ENCODE data around the gene ITSN2. TPM values are rescaled to one million over a fixed set of nuclear protein-coding genes. Genes with fewer than 3 reads are reported as not detected.
"Not testable (repeated sequence)": the region's sequence is repeated elsewhere in the genome, so short reads cannot be mapped to it uniquely, and the experiment has no call there.

Gene ITSN2
- total and polyA plus RNA-seq, 5 experiments from 2014 or later, result 45.9 to 156 (median 57.8) TPM

DNA sequence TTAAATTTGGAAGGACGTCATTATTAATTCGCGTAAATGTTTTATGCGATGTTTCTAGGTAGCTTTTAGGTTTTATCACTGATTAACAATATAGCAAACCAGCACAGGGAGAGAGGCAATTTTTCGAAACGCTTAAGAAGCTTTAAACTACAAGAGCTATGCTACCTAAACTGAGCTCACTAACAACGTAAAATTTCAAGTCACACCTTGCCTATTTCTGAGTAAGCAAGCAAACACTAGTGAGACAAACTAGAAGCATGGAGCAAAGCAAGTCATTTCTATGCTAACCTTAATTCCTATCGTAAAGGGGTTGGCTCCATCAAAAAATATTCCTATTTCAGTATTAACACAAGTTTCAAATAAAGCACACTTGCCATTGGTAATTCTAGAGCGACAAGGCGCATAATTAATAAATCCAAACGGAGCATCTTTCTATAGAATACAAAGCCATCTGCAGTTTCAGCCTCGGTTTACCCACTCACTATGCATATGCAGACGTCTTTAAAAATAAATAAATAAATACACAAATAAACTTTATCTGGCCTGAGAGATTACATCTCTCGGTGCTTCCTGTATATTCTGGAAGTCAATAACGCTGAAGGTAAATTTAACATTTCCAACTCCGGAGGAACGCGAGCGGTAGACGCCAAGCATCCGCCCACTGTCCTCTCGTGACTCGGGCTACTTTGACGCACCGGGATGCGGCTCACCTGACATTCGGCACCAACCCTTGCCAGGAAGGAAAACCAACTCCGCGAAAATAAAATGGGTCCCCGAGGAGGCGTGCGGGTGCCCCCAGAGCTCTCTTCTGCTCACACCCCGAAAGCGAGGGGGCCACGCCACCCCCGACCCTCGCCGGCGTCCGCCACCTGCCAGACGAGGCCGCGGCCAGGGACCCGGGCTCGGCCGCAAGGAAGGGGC lies 947 bp downstream of the ITSN2 start:
- ATAC-seq (peak; percentile 10 to 52), DNase-seq (peak; percentile 38 to 79 (median 66))
- no peaks in the 10 kb centered on the region for H3K9me3 Mint-ChIP-seq
- POLR2A ChIA-PET, result interaction anchor here (0.7 to 1.8 kb wide), 8 partner anchors 8 to 935 kb away, joined by 3 to 7 read pairs (median 3); no protein-coding TSS in a partner anchor
- peak overlapping the region; percentile 88 to 98 (median 97) for H3K27ac Mint-ChIP-seq
- peaks cover 23 to 50% (median 42%) of the 10 kb centered on the region in 4 donors for H3K4me1 Mint-ChIP-seq
- no peaks in the 10 kb centered on the region for H3K27me3 Mint-ChIP-seq
- peaks cover 0 to 6% (median 6%) of the 10 kb centered on the region in 3 donors for H3K36me3 Mint-ChIP-seq
- H3K4me3 Mint-ChIP-seq, result peak overlapping the region; percentile 83 to 96 (median 92)

DNA sequence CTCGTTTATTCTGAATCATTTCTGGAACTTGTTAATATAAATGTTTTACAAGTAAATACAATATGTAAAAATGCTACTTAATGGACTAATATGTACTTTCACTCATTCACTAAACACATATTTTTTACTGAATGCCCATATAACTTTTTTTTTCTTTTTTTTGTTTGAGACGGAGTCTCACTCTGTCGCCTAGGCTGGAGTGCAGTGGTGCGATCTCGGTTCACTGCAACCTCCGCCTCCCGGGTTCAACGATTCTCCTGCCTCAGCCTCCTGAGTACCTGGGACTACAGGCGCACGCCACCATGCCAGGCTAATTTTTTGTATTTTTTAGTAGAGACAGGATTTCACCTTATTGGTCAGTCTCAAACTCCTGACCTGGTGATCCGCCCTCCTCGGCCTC lies 2.6 kb downstream of the ITSN2 start:
- Mint-ChIP-seq H3K4me1 (peaks cover 24 to 67% (median 55%) of the 10 kb centered on the region in 4 donors), H3K27ac (peak overlapping the region in 6 of 10 donors; percentile 13 to 88 (median 78)), H3K4me3 (peak overlapping the region; percentile 46 to 96 (median 90))
- H3K27me3 Mint-ChIP-seq, POLR2A ChIA-PET, DNase-seq, H3K36me3 Mint-ChIP-seq, H3K9me3 Mint-ChIP-seq, ATAC-seq: not testable (repeated sequence)

- H3K9me3 Mint-ChIP-seq, H3K27me3 Mint-ChIP-seq, H3K36me3 Mint-ChIP-seq, ATAC-seq, DNase-seq, POLR2A ChIA-PET: not testable (repeated sequence)
- H3K27ac Mint-ChIP-seq, result peak overlapping the region in 6 of 10 donors; percentile 1 to 65 (median 28)
- H3K4me1 Mint-ChIP-seq, result peaks cover 26 to 72% (median 59%) of the 10 kb centered on the region in 4 donors
- peak overlapping the region in 8 of 10 donors; percentile 14 to 77 (median 63) for H3K4me3 Mint-ChIP-seq
Measured at GRCh38 chr2:24357115-24357514, 3.2 kb downstream of the ITSN2 start.

DNA sequence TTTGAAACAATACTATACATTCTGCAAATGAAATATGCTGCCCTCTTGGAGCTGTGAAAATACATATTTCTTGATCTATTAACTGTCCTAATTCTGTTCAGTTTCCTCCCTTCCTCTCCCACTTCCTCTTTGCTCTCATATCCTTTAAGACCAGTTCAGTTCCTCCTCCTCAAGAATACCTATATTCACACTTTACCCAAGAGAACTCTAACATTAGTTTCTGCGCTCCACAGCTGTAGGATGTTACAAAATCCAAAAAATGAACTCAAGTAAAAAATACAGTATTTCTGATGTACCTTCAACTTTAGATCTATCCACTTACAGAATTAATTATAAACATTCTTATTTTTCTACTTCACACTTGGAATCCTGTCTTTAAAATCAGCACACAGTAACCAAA lies 5.4 kb downstream of the ITSN2 start:
- H3K4me1 Mint-ChIP-seq, result peaks cover 30 to 83% (median 72%) of the 10 kb centered on the region in 4 donors
- H3K27ac Mint-ChIP-seq, result peak overlapping the region in 6 of 10 donors; percentile 2 to 81 (median 22)
- H3K36me3 Mint-ChIP-seq, result peaks cover 0 to 6% (median 6%) of the 10 kb centered on the region in 3 donors
- H3K9me3 Mint-ChIP-seq, result no peaks in the 10 kb centered on the region
- ATAC-seq, result no peak
- no peak for DNase-seq
- H3K27me3 Mint-ChIP-seq, result no peaks in the 10 kb centered on the region
- POLR2A ChIA-PET, result no interaction called here
- H3K4me3 Mint-ChIP-seq, result peak overlapping the region; percentile 12 to 70 (median 48)

- H3K4me3 Mint-ChIP-seq, result peak overlapping the region in 6 of 10 donors; percentile 11 to 49 (median 34)
- H3K9me3 Mint-ChIP-seq, result no peaks in the 10 kb centered on the region
- peak overlapping the region in 2 of 10 donors; percentile 81 to 85 for H3K27ac Mint-ChIP-seq
- POLR2A ChIA-PET, result no interaction called here
- DNase-seq (no peak), ATAC-seq (no peak)
- H3K27me3 Mint-ChIP-seq, result no peaks in the 10 kb centered on the region
- H3K36me3 Mint-ChIP-seq, result peaks cover 0 to 6% (median 6%) of the 10 kb centered on the region in 3 donors
- peaks cover 33 to 89% (median 76%) of the 10 kb centered on the region in 4 donors for H3K4me1 Mint-ChIP-seq
Measured at GRCh38 chr2:24354395-24354794, 5.9 kb downstream of the ITSN2 start.

DNA sequence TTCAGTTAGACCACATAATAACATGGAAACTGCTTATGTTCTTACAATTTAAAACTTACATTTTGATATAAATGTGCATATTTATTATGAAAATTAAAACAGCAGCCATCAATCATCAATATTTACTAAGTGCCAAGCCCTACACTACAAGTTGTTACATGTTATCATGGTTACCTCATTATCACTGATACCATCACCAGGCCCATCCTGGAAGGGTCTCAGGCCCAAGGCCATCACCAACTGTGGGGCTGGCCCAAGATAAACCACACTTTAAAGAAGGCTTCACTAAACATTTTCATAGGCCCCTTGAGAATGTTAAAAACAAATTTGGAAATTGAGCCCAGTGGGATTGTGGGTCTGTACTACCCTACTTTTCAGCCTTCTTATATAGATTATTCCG lies 6.4 kb downstream of the ITSN2 start:
- Mint-ChIP-seq H3K27ac (peak overlapping the region in 2 of 10 donors; percentile 81 to 85), H3K27me3 (no peaks in the 10 kb centered on the region), H3K4me3 (peak overlapping the region in 7 of 10 donors; percentile 8 to 49 (median 25)), H3K36me3 (peaks cover 0 to 6% (median 6%) of the 10 kb centered on the region in 3 donors), H3K4me1 (peaks cover 34 to 90% (median 79%) of the 10 kb centered on the region in 4 donors), H3K9me3 (no peaks in the 10 kb centered on the region)
- DNase-seq (no peak), ATAC-seq (no peak)
- POLR2A ChIA-PET, result no interaction called here

DNA sequence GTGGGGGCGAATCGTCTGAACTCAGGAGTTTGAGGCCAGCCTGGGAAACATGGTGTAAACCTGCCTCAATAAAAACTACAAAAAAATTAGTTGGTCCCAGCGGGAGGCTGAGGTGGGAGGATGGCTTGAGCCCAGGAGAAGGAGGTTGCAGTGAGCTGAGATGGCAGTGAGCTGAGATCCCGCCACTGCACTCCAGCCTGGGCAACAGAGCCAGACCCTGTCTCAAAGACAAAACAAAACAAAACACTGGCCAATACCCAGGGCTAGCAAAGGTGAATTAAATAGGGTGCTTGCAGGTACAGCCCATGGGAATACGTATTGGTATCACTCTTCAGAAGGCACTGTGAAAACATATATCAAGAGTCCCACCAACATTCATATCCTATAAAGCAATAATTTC lies 7.0 kb downstream of the ITSN2 start:
- POLR2A ChIA-PET, result no interaction called here
- peak overlapping the region in 1 of 10 donors; percentile 81 for H3K27ac Mint-ChIP-seq
- H3K36me3 Mint-ChIP-seq, result peaks cover 0 to 6% (median 6%) of the 10 kb centered on the region in 3 donors
- peaks cover 32 to 90% (median 77%) of the 10 kb centered on the region in 4 donors for H3K4me1 Mint-ChIP-seq
- ATAC-seq (no peak), DNase-seq (no peak)
- peak overlapping the region in 5 of 10 donors; percentile 3 to 48 (median 43) for H3K4me3 Mint-ChIP-seq
- H3K9me3 Mint-ChIP-seq, result no peaks in the 10 kb centered on the region
- H3K27me3 Mint-ChIP-seq, result no peaks in the 10 kb centered on the region

GRCh38 chr2:24352664-24353063 lies 7.7 kb downstream of the ITSN2 start:
- ATAC-seq, result no peak

GRCh38 chr2:24351981-24352380 lies 8.4 kb downstream of the ITSN2 start:
- POLR2A ChIA-PET, result interaction anchor here (1.7 kb wide), 1 partner anchor 8 kb away, joined by 7 read pairs; the partner anchor contains the start of gene ITSN2
- H3K27ac Mint-ChIP-seq, result peak overlapping the region in 1 of 10 donors; percentile 68
- H3K4me1 Mint-ChIP-seq, result peaks cover 26 to 85% (median 70%) of the 10 kb centered on the region in 4 donors
- peak overlapping the region in 1 of 10 donors; percentile 32 for H3K4me3 Mint-ChIP-seq
- ATAC-seq (no peak), DNase-seq (no peak)
- no peaks in the 10 kb centered on the region for H3K9me3 Mint-ChIP-seq
- H3K36me3 Mint-ChIP-seq, result peaks cover 0 to 3% (median 2%) of the 10 kb centered on the region in 3 donors
- no peaks in the 10 kb centered on the region for H3K27me3 Mint-ChIP-seq

More at GRCh38 chr2:24352664-24353063, 7.7 kb downstream of the ITSN2 start:
- peak overlapping the region in 2 of 10 donors; percentile 23 to 81 for H3K27ac Mint-ChIP-seq
- peak overlapping the region in 6 of 10 donors; percentile 3 to 47 (median 31) for H3K4me3 Mint-ChIP-seq
- no peaks in the 10 kb centered on the region for H3K9me3 Mint-ChIP-seq
- peaks cover 28 to 87% (median 73%) of the 10 kb centered on the region in 4 donors for H3K4me1 Mint-ChIP-seq
- POLR2A ChIA-PET, result no interaction called here
- no peak for DNase-seq
- no peaks in the 10 kb centered on the region for H3K27me3 Mint-ChIP-seq
- peaks cover 0 to 6% (median 6%) of the 10 kb centered on the region in 3 donors for H3K36me3 Mint-ChIP-seq

DNA sequence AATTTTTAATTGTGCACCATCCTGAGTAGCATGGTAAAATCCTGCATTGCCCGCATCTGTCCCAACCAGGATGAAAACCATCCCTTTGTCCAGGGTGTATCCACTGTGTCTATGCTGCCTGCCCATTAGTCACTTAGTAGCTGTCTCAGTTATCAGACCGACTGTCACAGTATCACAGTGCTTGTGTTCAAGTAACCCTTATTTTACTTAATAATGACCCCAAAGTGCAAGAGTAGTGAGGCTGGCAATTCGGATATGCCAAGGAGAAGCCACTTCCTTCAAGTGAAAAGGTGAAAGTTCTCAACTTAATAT lies 8.8 kb downstream of the ITSN2 start:
- H3K27me3 Mint-ChIP-seq, result no peaks in the 10 kb centered on the region
- ATAC-seq, result no peak
- peak overlapping the region in 1 of 10 donors; percentile 68 for H3K27ac Mint-ChIP-seq
- H3K9me3 Mint-ChIP-seq, result no peaks in the 10 kb centered on the region
- POLR2A ChIA-PET, result interaction anchor here (1.7 kb wide), 1 partner anchor 9 kb away, joined by 7 read pairs; the partner anchor contains the start of gene ITSN2
- H3K36me3 Mint-ChIP-seq, result peaks cover 0 to under 1% (median 0%) of the 10 kb centered on the region in 3 donors
- H3K4me3 Mint-ChIP-seq, result peak overlapping the region in 9 of 10 donors; percentile 3 to 64 (median 31)
- no peak for DNase-seq
- peaks cover 25 to 84% (median 68%) of the 10 kb centered on the region in 4 donors for H3K4me1 Mint-ChIP-seq

GRCh38 chr2:24350826-24351626 lies 9.3 kb downstream of the ITSN2 start:
- POLR2A ChIA-PET, result interaction anchor here (1.7 kb wide), 1 partner anchor 9 kb away, joined by 7 read pairs; the partner anchor contains the start of gene ITSN2
- no peaks in the 10 kb centered on the region for H3K27me3 Mint-ChIP-seq
- ATAC-seq, result no peak
- peaks cover 25 to 85% (median 67%) of the 10 kb centered on the region in 4 donors for H3K4me1 Mint-ChIP-seq
- peak overlapping the region in 3 of 10 donors; percentile 1 to 68 (median 6) for H3K27ac Mint-ChIP-seq
- H3K36me3 Mint-ChIP-seq, result no peaks in the 10 kb centered on the region
- peak overlapping the region in 8 of 10 donors; percentile 1 to 64 (median 27) for H3K4me3 Mint-ChIP-seq
- H3K9me3 Mint-ChIP-seq, result no peaks in the 10 kb centered on the region
- DNase-seq, result no peak

GRCh38 chr2:24349097-24349496 lies 11.2 kb downstream of the ITSN2 start:
- ATAC-seq (no peak), DNase-seq (no peak)
- H3K4me3 Mint-ChIP-seq, result peak overlapping the region in 5 of 10 donors; percentile 4 to 34 (median 20)
- H3K36me3 Mint-ChIP-seq, result no peaks in the 10 kb centered on the region
- H3K4me1 Mint-ChIP-seq, result peaks cover 21 to 85% (median 66%) of the 10 kb centered on the region in 4 donors
- POLR2A ChIA-PET, result interaction anchor here (0.6 to 1.2 kb wide), 2 partner anchors 10 to 36 kb away, joined by 3 read pairs; no protein-coding TSS in a partner anchor
- no peaks in the 10 kb centered on the region for H3K9me3 Mint-ChIP-seq
- no peaks in the 10 kb centered on the region for H3K27me3 Mint-ChIP-seq
- H3K27ac Mint-ChIP-seq, result peak overlapping the region in 2 of 10 donors; percentile 10 to 23

Measured in naive thymus-derived CD8-positive, alpha-beta T cell (primary cell).